SK-N-SH treated with all-trans-retinoic acid at 6 μM for 48 hours (cell line): ENCODE results near the gene MEF2C.

ENCODE experiments used
- ARNTL ChIP-seq: fragments of 450-650 bp; formaldehyde crosslinking; IDR thresholded peaks from 2 replicates; pipeline ENCODE4 v1.5.0; 2020; ENCODE audit warnings: low read depth, mild to moderate bottlenecking, moderate library complexity, borderline replicate concordance
- CSDC2 ChIP-seq: fragments of 250-450 bp; sonication (Bioruptor Pico); IDR thresholded peaks from 2 replicates; pipeline ENCODE4 v1.5.0; 2020; ENCODE audit warnings: mild to moderate bottlenecking, moderate library complexity
- CSRNP3 ChIP-seq: fragments of 250-450 bp; sonication (Bioruptor Pico); IDR thresholded peaks from 2 replicates; pipeline ENCODE4 v1.5.1; 2021; ENCODE audit warnings: mild to moderate bottlenecking, moderate library complexity
- POU6F1 ChIP-seq: fragments of 250-450 bp; sonication (Bioruptor Pico); IDR thresholded peaks from 2 replicates; pipeline ENCODE4 v1.8.0; 2021; ENCODE audit warnings: low read depth, mild to moderate bottlenecking, moderate library complexity, borderline replicate concordance
- TOX ChIP-seq: fragments of 250-450 bp; sonication (Bioruptor Pico); IDR thresholded peaks from 2 replicates; pipeline ENCODE4 v1.8.0; 2021; ENCODE audit warnings: mild to moderate bottlenecking, moderate library complexity, borderline replicate concordance
- TSHZ2 ChIP-seq: fragments of 250-450 bp; sonication (Bioruptor Pico); IDR thresholded peaks from 2 replicates; pipeline ENCODE4 v1.5.0; 2020; ENCODE audit warnings: mild to moderate bottlenecking, moderate library complexity
- ZFP30 ChIP-seq: fragments of 450-650 bp; formaldehyde crosslinking; IDR thresholded peaks from 2 replicates; pipeline ENCODE4 v1.5.0; 2022; ENCODE audit warnings: mild to moderate bottlenecking, moderate library complexity
- ZNF70 ChIP-seq: fragments of 450-650 bp; formaldehyde crosslinking; IDR thresholded peaks from 2 replicates; pipeline ENCODE4 v1.5.0; 2020; ENCODE audit warnings: mild to moderate bottlenecking, moderate library complexity
- TF ChIP-seq, protein P1 (sequence below): fragments of 250-450 bp; sonication (Bioruptor Pico); IDR thresholded peaks from 2 replicates; pipeline ENCODE4 v1.8.0; 2020; ENCODE audit warnings: mild to moderate bottlenecking, moderate library complexity, borderline replicate concordance

DNA sequence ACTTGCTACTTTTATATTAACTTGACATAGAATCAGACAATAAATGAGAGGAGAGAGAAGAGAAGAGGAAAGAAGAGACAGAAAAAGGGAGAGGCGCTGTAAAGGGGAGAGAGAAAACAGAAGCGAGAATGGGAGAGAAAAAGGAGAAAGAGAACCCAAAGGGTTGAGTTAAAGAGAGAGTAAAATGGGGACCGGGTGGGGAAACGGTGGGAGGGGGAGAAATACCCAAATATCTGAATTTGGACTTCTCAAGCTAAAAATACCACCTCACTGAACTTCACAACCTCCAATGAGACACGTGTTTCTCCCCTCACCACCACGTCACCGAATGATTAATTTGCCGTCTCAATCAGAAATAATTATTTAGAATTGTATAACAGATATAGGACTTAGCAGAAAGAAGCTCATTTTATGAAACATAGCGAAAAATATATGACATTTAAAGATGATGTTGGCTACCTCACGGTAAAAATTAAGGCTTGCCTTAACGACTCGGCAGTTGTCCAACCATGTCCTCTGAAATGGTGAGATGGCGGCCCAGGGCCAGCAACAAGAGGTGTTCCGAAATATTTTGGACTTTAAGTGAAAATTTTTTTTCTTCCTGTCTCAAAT lies 204.1 kb downstream of the MEF2C start:
- TF ChIP-seq ARNTL (CRISPR knock-in tag): no peak
- no peak for TF ChIP-seq POU6F1
- TF ChIP-seq CSDC2 (CRISPR knock-in tag): no peak
- TF ChIP-seq, protein P1, sequence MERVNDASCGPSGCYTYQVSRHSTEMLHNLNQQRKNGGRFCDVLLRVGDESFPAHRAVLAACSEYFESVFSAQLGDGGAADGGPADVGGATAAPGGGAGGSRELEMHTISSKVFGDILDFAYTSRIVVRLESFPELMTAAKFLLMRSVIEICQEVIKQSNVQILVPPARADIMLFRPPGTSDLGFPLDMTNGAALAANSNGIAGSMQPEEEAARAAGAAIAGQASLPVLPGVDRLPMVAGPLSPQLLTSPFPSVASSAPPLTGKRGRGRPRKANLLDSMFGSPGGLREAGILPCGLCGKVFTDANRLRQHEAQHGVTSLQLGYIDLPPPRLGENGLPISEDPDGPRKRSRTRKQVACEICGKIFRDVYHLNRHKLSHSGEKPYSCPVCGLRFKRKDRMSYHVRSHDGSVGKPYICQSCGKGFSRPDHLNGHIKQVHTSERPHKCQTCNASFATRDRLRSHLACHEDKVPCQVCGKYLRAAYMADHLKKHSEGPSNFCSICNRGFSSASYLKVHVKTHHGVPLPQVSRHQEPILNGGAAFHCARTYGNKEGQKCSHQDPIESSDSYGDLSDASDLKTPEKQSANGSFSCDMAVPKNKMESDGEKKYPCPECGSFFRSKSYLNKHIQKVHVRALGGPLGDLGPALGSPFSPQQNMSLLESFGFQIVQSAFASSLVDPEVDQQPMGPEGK (CRISPR knock-in tag): no peak
- TF ChIP-seq TSHZ2 (CRISPR knock-in tag): no peak
- TF ChIP-seq ZFP30 (CRISPR knock-in tag): no peak
- no peak for TF ChIP-seq ZNF70 (CRISPR knock-in tag)
- no peak for TF ChIP-seq CSRNP3 (CRISPR knock-in tag)
- TF ChIP-seq TOX (CRISPR knock-in tag): no peak
